K562 (cell line): Measurements from ENCODE around the gene NLE1. TPM values are rescaled to one million over a fixed set of nuclear protein-coding genes. Genes with fewer than 3 reads are reported as not detected.
A peak's percentile ranks its signal among the peaks of the same experiment; 100 is the strongest.

Experiments used
- ATAC-seq: fragments of 200-7000 bp; cut with Tn5 transposase; 3 replicates; pipeline ENCODE4 v1.9.1; 2020; ENCODE audit warnings: moderate library complexity
- BruUV-seq: library from RNA; stranded (reverse); fragments of 400-500 nt; replicated peaks from 2 replicates; lab custom pipeline; 2021; lab: Mats Ljungman, UMichigan
- CTCF ChIA-PET: fragments of 300-600 bp; formaldehyde crosslinking; extraction: SDS; loops from one replicate; lab custom pipeline; 2021; ENCODE audit warnings: low intra/inter-chr PET ratio; lab: Yijun Ruan, JAX
- POLR2A ChIA-PET: fragments of 300-600, 350-650 bp; sonication (Branson Sonifier 250); formaldehyde crosslinking; extraction: SDS; loops from one replicate; lab custom pipeline; 2021; ENCODE audit warnings: antibody characterized with exemption, inconsistent platforms; lab: Yijun Ruan, JAX
- DNase-seq, 4 experiments: peaks; one replicate each; pipeline versions ENCODE4 v3.0.0 to v3.0.0-alpha.2; 2011 to 2018; ENCODE audit warnings: low spot score in 3 of 4, mixed read lengths in 3 of 4; ENCODE audit errors: extremely low read depth in 1 of 4
- FAIRE-seq: peaks from 2 replicates; lab custom pipeline; 2011; peaks lifted over from hg19 to GRCh38; lab: Jason Lieb, UNC
- H2AFZ ChIP-seq: 2 replicates; pipeline ENCODE4 v1.6.0; 2011; ENCODE audit warnings: low read depth, low read length, control low read depth, inconsistent platforms
- H3K27ac ChIP-seq: fragments of 200-600 bp; 3 replicates; pipeline ENCODE4 v1.8.0; 2011; ENCODE audit warnings: low read depth, mild to moderate bottlenecking, control low read depth, inconsistent platforms, low read length, moderate library complexity, mixed read lengths; ENCODE audit errors: extremely low read depth
- H3K27me3 ChIP-seq, 2 experiments: fragments of 300-600 bp in 1 of 2; 2 replicates in 1 of 2; 3 replicates in 1 of 2; pipeline versions ENCODE4 v1.6.0 to v1.8.0; 2011; ENCODE audit warnings: inconsistent platforms in 2 of 2, low read length in 2 of 2, mild to moderate bottlenecking in 1 of 2, mixed read lengths in 1 of 2, moderate library complexity in 1 of 2; ENCODE audit not compliant: control insufficient read depth in 2 of 2, insufficient read depth in 2 of 2
- H3K36me3 ChIP-seq: fragments of 300-600 bp; 3 replicates; pipeline ENCODE4 v1.8.0; 2011; ENCODE audit warnings: mild to moderate bottlenecking, low read length, inconsistent platforms; ENCODE audit not compliant: control insufficient read depth, insufficient read depth
- H3K4me1 ChIP-seq, 2 experiments: fragments of 200-600 bp in 1 of 2; replicated peaks in 1 of 2; 2 replicates in 1 of 2; 3 replicates in 1 of 2; pipeline versions ENCODE4 v1.5.1 to v1.8.0; 2011; ENCODE audit warnings: inconsistent platforms in 2 of 2, low read length in 2 of 2, mild to moderate bottlenecking in 1 of 2, mixed read lengths in 1 of 2, moderate library complexity in 1 of 2; ENCODE audit not compliant: control insufficient read depth in 2 of 2, insufficient read depth in 2 of 2
- H3K4me2 ChIP-seq: 2 replicates; pipeline ENCODE4 v1.6.1; 2011; ENCODE audit warnings: low read length, control low read depth, inconsistent platforms, mixed read lengths; ENCODE audit not compliant: insufficient read depth
- H3K4me3 ChIP-seq: fragments of 200-600 bp; sonication (generic), shearing (Covaris generic); 2 replicates; pipeline ENCODE4 v1.5.1; 2016; ENCODE audit warnings: control low read depth, inconsistent platforms
- H3K79me2 ChIP-seq: fragments of 200-600 bp; 3 replicates; pipeline ENCODE4 v1.8.0; 2011; ENCODE audit warnings: low read length, inconsistent platforms; ENCODE audit not compliant: control insufficient read depth, insufficient read depth
- H3K9ac ChIP-seq, 2 experiments: 2 replicates each; pipeline versions ENCODE4 v1.6.0 to v1.6.1; 2011; ENCODE audit warnings: low read depth in 2 of 2, low read length in 2 of 2, control low read depth in 1 of 2, inconsistent platforms in 1 of 2, mild to moderate bottlenecking in 1 of 2, mixed read lengths in 1 of 2; ENCODE audit not compliant: insufficient read depth in 1 of 2
- H3K9me1 ChIP-seq: one replicate; pipeline ENCODE4 v1.6.0; 2011; ENCODE audit warnings: inconsistent platforms, mild to moderate bottlenecking, low read length, moderate library complexity; ENCODE audit not compliant: control insufficient read depth, insufficient read depth
- H3K9me3 ChIP-seq: replicated peaks from 2 replicates; pipeline ENCODE4 v1.5.1; 2011; ENCODE audit warnings: low read depth, low read length, inconsistent platforms; ENCODE audit not compliant: control insufficient read depth, insufficient read depth
- H4K20me1 ChIP-seq: replicated peaks from 2 replicates; pipeline ENCODE4 v1.6.1; 2011; ENCODE audit warnings: low read length, inconsistent platforms, mixed read lengths; ENCODE audit not compliant: control insufficient read depth, insufficient read depth
- ATF3 ChIP-seq, 2 experiments: fragments of 450-650 bp in 1 of 2; sonication (generic) in 1 of 2; formaldehyde crosslinking in 1 of 2; IDR thresholded peaks in 1 of 2; conservative IDR thresholded peaks in 1 of 2; 2 replicates each; pipeline versions ENCODE4 v1.6.1 to v1.8.1; 2016 to 2023; ENCODE audit warnings: mild to moderate bottlenecking in 2 of 2, moderate library complexity in 2 of 2, inconsistent platforms in 1 of 2, missing genetic modification reagents in 1 of 2
- FOSL1 ChIP-seq: fragments of 200-800 bp; sonication (Bioruptor generic); conservative IDR thresholded peaks from 2 replicates; pipeline ENCODE4 v1.6.1; 2016; ENCODE audit warnings: missing genetic modification characterization, missing compliant biosample characterization
- NBN ChIP-seq: fragments of 450-650 bp; IDR thresholded peaks from 2 replicates; pipeline ENCODE4 v1.6.1; 2016; ENCODE audit warnings: low read depth, mild to moderate bottlenecking
- NFIC ChIP-seq: fragments of 450-650 bp; IDR thresholded peaks from 2 replicates; pipeline ENCODE4 v1.6.1; 2017; ENCODE audit warnings: mild to moderate bottlenecking, inconsistent platforms
- TCF15 ChIP-seq: fragments of 250-450 bp; sonication (Bioruptor Pico); IDR thresholded peaks from 2 replicates; pipeline ENCODE4 v1.8.0; 2022; ENCODE audit warnings: moderate library complexity, mild to moderate bottlenecking, inconsistent platforms
- ZNF316 ChIP-seq: fragments of 450-650 bp; IDR thresholded peaks from 2 replicates; pipeline ENCODE4 v1.6.1; 2016
- WGBS: fragments of 100-300 bp; shearing (Covaris generic); methylation state at CpG from one replicate; pipeline ENCODE4 v1.1.6; 2016; ENCODE audit warnings: low coverage, mixed read lengths; ENCODE audit not compliant: insufficient coverage; ENCODE audit errors: missing lambda C conversion rate; 5-methylcytosine and 5-hydroxymethylcytosine counted together
- in situ Hi-C: fragments of 300-500 bp; cut with MboI; formaldehyde crosslinking; loops from 4 replicates; pipeline ENCODE4 v1.15.0; 2018; ENCODE audit warnings: inconsistent platforms, mixed read lengths
- intact Hi-C: fragments of 100-400 bp; cut with micrococcal nuclease; formaldehyde crosslinking; loops from 2 replicates; pipeline ENCODE4 v1.14.2; 2022
- polyA plus RNA-seq, 8 experiments: library from polyadenylated mRNA; depleted of rRNA in 4 of 8; stranded (reverse) in 5 of 8; unstranded in 3 of 8; fragments of >200 nt; fragmentation: Nextera tagmentation in 2 of 8; fragmentation: Illumina TruSeq in 1 of 8; extraction: Ambion mirVana in 2 of 8; extraction: Trizol in 1 of 8; gene quantifications; 2 replicates each; pipeline versions ENCODE4 v1.2.1 to v1.2.3, GENCODE V29; 2011 to 2014; ENCODE audit warnings: inconsistent platforms in 1 of 8, missing spikeins in 1 of 8
- total RNA-seq, 7 experiments: library from RNA; depleted of rRNA in 6 of 7; stranded (reverse); fragments of >200 nt in 6 of 7; fragmentation: Illumina TruSeq in 2 of 7; extraction: Trizol in 2 of 7; gene quantifications; 2 replicates each; pipeline versions ENCODE4 v1.2.1 to v1.2.3, GENCODE V29; 2011 to 2021; ENCODE audit warnings: low replicate concordance in 1 of 7

The NLE1 gene
- total and polyA plus RNA-seq, 9 of the 15 experiments (the other 6 are each of a cell fraction or from before 2014, with no cell fraction given), result 3.8 to 69.0 (median 29.4) TPM

DNA sequence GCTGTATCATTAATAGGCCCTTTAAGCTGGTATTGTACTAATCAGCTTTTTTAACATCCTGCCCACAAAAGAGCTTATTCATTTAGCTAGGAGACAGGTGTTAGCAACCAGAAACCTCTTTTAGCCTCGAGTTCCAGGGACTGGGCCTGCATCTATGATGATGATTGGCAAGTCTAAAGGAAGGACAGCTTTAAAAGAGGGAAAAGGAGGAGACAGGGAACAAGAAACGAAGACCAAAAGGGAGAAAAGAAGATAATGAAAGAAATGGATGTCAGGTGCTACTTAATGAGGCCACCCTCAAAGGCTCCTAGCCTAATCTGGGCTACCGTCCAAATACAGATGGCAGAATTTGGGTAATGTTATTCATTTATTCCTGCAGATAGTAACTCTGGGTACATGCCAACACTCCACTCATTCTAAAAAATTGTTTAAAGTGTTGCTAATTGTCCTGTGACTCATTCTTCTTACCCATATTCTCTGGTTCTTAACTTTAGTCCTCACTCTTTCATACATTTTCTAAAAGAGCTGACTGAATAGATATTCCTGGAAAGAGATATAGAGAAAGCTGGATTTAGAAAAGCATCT is 59.9 kb downstream of the NLE1 start:
- Histone ChIP-seq H2AFZ (no peak overlapping the region), H3K9me1 (peaks cover 3% of the 10 kb centered on the region), H3K79me2 (peaks cover 52% of the 10 kb centered on the region), H3K27ac (no peak overlapping the region), H3K9ac (no peak overlapping the region), H3K4me3 (no peak overlapping the region), H3K9me3 (no peaks in the 10 kb centered on the region), H3K27me3 (no peaks in the 10 kb centered on the region), H3K4me1 (peaks cover 6 to 31% of the 10 kb centered on the region in 2 experiments; a peak in 4 of 5 replicates), H3K4me2 (no peak overlapping the region), H4K20me1 (peaks cover 6% of the 10 kb centered on the region; the same call in 1 of the 2 replicates), H3K36me3 (no peaks in the 10 kb centered on the region)
- intact Hi-C loops, result no loop called here
- in situ Hi-C loops, result no loop called here
- no peak for DNase-seq
- TF ChIP-seq FOSL1 (tag) (0 out of 2 replicates have a peak, but pooled peaks have one; percentile 33), NFIC (peak; percentile 46; the same call in 1 of the 2 replicates), TCF15 (CRISPR knock-in tag) (no peak), ATF3 (IDR thresholded peaks at IDR 0.05) (peak; percentile 14; the same call in 1 of the 2 replicates), ATF3 (CRISPR knock-in tag; conservative IDR thresholded peaks at IDR 0.05) (no peak), NBN (no peak), ZNF316 (0 out of 2 replicates have a peak, but pooled peaks have one; percentile 18)
- ChIA-PET POLR2A (interaction anchor here (0.6 to 2.1 kb wide), 6 partner anchors 10 to 28 kb away, joined by 3 to 9 read pairs (median 3); no protein-coding TSS in a partner anchor), CTCF (no interaction called here)
- FAIRE-seq, result no peak
- no peak for ATAC-seq
- no TSS peak for BruUV-seq
- WGBS, result 23% methylated on average over 3 of the region's 3 CpGs
